NCI-H774 (cell line): ENCODE measurements around the gene ZBTB18.
A peak's percentile ranks its signal among the peaks of the same experiment; 100 is the strongest.
"Not testable (repeated sequence)": the region's sequence is repeated elsewhere in the genome, so short reads cannot be mapped to it uniquely, and the experiment has no call there.

Source experiments
- DNase-seq: peaks from one replicate; lab custom pipeline; 2025; lab: John Stamatoyannopoulos, UW

The ZBTB18 gene

GRCh38 chr1:244041466-244042120 lies 9.5 kb upstream of the ZBTB18 start:
- DNase-seq: no peak

- no peak for DNase-seq
Measured at GRCh38 chr1:244042293-244042692, 8.8 kb upstream of the ZBTB18 start.

DNA sequence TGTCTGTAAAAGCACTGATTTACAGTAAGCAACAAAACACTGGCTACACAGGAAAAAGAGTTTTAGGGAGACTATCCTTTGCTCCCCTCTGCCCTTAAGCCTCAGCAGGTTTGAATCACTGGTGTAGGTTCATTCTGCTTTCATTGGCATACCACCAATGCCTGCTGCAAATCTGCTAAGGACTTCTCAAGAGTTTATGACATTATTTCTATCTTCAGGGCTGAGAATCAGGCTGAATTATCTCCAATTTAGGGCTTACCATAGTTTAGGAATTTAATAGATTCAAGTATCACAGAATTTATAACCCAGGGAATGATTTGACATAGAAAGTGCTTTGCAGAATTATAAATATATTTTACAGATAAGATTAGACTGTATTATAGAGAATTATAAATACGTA lies 6.7 kb upstream of the ZBTB18 start:
- DNase-seq: no peak

GRCh38 chr1:244046254-244046653 lies 4.8 kb upstream of the ZBTB18 start:
- DNase-seq: not testable (repeated sequence)

- DNase-seq: peak; percentile 39
Measured at GRCh38 chr1:244046907-244047611, 4.0 kb upstream of the ZBTB18 start.

GRCh38 chr1:244047621-244048255 lies 3.3 kb upstream of the ZBTB18 start:
- peak; percentile 79 for DNase-seq

GRCh38 chr1:244048256-244049161 lies 2.6 kb upstream of the ZBTB18 start:
- peak; percentile 99 for DNase-seq

DNA sequence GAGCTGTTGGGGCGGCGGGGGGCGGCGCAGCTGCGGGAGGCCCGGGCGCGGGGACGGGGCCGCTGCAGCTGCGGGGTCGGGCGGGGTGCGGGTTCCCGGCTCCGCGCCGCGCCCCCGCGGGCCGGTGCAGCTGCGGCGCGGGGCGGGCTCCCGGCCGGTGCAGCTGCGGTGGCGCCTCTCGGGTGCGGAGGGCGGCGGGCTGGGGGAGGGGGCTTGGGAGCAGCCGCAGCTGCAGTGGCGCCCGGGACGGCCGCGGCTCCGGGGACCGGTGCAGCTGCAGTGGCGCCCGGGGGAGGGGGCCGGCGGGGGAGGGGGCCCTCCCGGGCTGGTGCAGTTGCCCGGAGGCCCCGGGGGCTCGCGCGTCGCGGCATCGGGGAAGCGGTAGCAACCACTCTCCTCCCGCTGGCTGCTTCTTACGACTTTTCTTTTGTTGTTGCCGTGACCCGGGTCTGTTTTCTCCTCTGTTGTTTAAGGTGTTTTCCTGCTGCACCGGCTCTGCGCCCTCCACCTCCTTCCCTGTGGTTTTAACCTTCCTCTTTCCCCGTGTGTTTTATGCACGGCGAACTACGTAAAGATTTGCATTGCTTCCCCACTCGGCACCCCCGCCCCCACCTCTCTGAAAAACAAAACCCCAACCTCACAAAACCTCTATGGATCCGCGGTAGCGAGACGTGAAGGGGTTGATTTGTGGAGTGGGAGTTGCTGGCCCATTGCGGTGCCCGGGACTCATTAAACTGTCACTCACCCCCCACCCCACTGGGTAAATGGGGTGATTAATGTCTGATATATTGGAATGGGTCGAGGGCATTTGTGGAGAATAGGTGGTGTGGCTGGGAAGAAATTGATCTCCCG lies 1.7 kb upstream of the ZBTB18 start:
- peak; percentile 26 for DNase-seq

GRCh38 chr1:244050014-244050834 lies 859 bp upstream of the ZBTB18 start:
- DNase-seq: no peak

- DNase-seq: peak; percentile 34
Measured at GRCh38 chr1:244052016-244052727, 1.1 kb downstream of the ZBTB18 start.

DNA sequence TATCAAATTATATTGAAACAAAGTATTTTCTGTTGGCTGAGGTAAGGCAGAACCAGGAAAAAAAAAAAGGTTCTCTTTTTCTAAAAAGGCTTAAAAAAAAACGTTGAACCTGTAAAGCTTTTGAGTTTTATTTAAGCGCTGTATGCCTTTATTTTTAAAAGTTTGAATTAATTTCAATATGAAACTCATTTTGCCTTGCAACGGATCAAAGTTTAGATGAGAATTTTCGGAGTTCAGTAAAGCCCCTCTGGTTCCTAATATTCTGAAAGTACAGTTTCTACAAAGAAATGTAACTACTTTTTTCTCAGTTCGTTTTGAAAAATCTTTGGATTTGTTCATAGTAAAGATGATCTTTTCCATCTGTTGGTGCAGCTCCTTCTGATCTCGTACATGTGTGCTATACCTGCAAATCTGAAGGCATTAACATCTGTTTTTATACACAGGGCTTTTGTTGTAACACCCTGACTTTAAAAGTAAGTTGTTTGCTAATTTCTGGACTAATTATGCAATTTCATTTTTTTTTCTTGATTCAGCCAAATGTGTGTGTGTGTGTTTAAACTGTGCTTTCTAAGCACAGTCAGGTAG lies 1.7 kb downstream of the ZBTB18 start:
- DNase-seq: no peak

GRCh38 chr1:244053831-244054230 lies 2.7 kb downstream of the ZBTB18 start:
- no peak for DNase-seq

GRCh38 chr1:244054247-244054923 lies 3.3 kb downstream of the ZBTB18 start:
- DNase-seq: no peak

DNA sequence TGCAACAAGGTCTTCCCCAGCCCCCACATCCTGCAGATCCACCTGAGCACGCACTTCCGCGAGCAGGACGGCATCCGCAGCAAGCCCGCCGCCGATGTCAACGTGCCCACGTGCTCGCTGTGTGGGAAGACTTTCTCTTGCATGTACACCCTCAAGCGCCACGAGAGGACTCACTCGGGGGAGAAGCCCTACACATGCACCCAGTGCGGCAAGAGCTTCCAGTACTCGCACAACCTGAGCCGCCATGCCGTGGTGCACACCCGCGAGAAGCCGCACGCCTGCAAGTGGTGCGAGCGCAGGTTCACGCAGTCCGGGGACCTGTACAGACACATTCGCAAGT lies 3.8 kb downstream of the ZBTB18 start:
- DNase-seq: no peak

GRCh38 chr1:244056577-244056976 lies 5.5 kb downstream of the ZBTB18 start:
- DNase-seq: no peak

- no peak for DNase-seq
Measured at GRCh38 chr1:244057474-244058385, 6.6 kb downstream of the ZBTB18 start.

- no peak for DNase-seq
Measured at GRCh38 chr1:244060117-244060516, 9.0 kb downstream of the ZBTB18 start.

GRCh38 chr1:244060686-244061085 lies 9.6 kb downstream of the ZBTB18 start:
- DNase-seq: no peak
